ENCODE data around the gene RING1. TPM values are rescaled to one million over a fixed set of nuclear protein-coding genes. Genes with fewer than 3 reads are reported as not detected.
"Not testable (repeated sequence)": the region's sequence is repeated elsewhere in the genome, so short reads cannot be mapped to it uniquely, and the experiment has no call there.

Gene RING1
- polyA plus RNA-seq, 1 of the 3 experiments (the other 2 are of a cell fraction) = 61.3 TPM

GRCh38 chr6:33217246-33217645 lies 8.9 kb downstream of the RING1 start:
- Histone ChIP-seq H3K4me1 (ENCODE audit: control insufficient read depth in 1 of 2, insufficient read depth in 2 of 2, low read depth in 1 of 2, low read length in 1 of 2) (peaks cover 4 to 17% of the 10 kb centered on the region in 2 experiments; a peak in 3 of 4 replicates), H3K9me3 (no peaks in the 10 kb centered on the region), H3F3A (replicated peaks; ENCODE audit: insufficient read depth) (no peaks in the 10 kb centered on the region), H3K27ac (ENCODE audit: low read depth in 2 of 2, low read length in 1 of 2) (no peak overlapping the region), H4K20me1 (ENCODE audit: insufficient read depth) (no peaks in the 10 kb centered on the region), H2AFZ (ENCODE audit: low read depth) (no peak overlapping the region), H3K4me2 (no peak overlapping the region), H3K36me3 (replicated peaks in 1 of 2; ENCODE audit: control insufficient read depth in 1 of 2, insufficient read depth in 2 of 2, low read length in 1 of 2) (no peaks in the 10 kb centered on the region), H3K9me2 (no peaks in the 10 kb centered on the region), H3K4me3 (ENCODE audit: low read depth in 2 of 2, low read length in 1 of 2) (no peak overlapping the region), H3K79me2 (ENCODE audit: insufficient read depth) (no peaks in the 10 kb centered on the region), H3K9ac (no peak overlapping the region), H3K27me3 (ENCODE audit: insufficient read depth) (peaks cover 9% of the 10 kb centered on the region; the same call in 1 of the 2 replicates)
- TF ChIP-seq PBX3 (IDR thresholded peaks at IDR 0.05) (no peak), CTCF (IDR thresholded peaks at IDR 0.05) (no peak), POLR2AphosphoS5 (IDR thresholded peaks at IDR 0.05; ENCODE audit: low read depth, low read length) (no peak), RXRA (IDR thresholded peaks at IDR 0.05; ENCODE audit: borderline replicate concordance, low read depth) (no peak), USF1 (IDR thresholded peaks at IDR 0.05; ENCODE audit: borderline replicate concordance, low read depth) (no peak), EP300 (IDR thresholded peaks at IDR 0.05; ENCODE audit: borderline replicate concordance in 1 of 2, low read depth in 1 of 2, low read length in 1 of 2) (no peak)
- no peak for DNase-seq
- ChIA-PET CTCF (no interaction called here), POLR2A (no interaction called here)
- 81% methylated on average over 6 of the region's 6 CpGs for WGBS (ENCODE audit: low lambda C conversion rate)

- Histone ChIP-seq H3K27me3 (ENCODE audit: insufficient read depth) (peaks cover 9% of the 10 kb centered on the region; the same call in 1 of the 2 replicates), H3F3A (replicated peaks; ENCODE audit: insufficient read depth) (no peaks in the 10 kb centered on the region), H3K4me3 (ENCODE audit: low read depth in 2 of 2, low read length in 1 of 2) (no peak overlapping the region), H3K36me3 (replicated peaks in 1 of 2; ENCODE audit: control insufficient read depth in 1 of 2, insufficient read depth in 2 of 2, low read length in 1 of 2) (no peaks in the 10 kb centered on the region), H3K4me1 (ENCODE audit: control insufficient read depth in 1 of 2, insufficient read depth in 2 of 2, low read depth in 1 of 2, low read length in 1 of 2) (peaks cover 2 to 13% of the 10 kb centered on the region in 2 experiments; a peak in 3 of 4 replicates), H3K4me2 (no peak overlapping the region), H3K9me2 (no peaks in the 10 kb centered on the region), H2AFZ (ENCODE audit: low read depth) (no peak overlapping the region), H3K9me3 (no peaks in the 10 kb centered on the region), H3K9ac (no peak overlapping the region), H3K27ac (ENCODE audit: low read depth in 2 of 2, low read length in 1 of 2) (no peak overlapping the region), H3K79me2 (ENCODE audit: insufficient read depth) (no peaks in the 10 kb centered on the region), H4K20me1 (ENCODE audit: insufficient read depth) (no peaks in the 10 kb centered on the region)
- POLR2A ChIA-PET = no interaction called here
- 36% methylated on average over 3 of the region's 3 CpGs for WGBS (ENCODE audit: low lambda C conversion rate)
- TF ChIP-seq MEF2A (IDR thresholded peaks at IDR 0.05; ENCODE audit: borderline replicate concordance, low read depth) (no peak), GATA2 (CRISPR knock-in tag; IDR thresholded peaks at IDR 0.05) (no peak), ELF1 (IDR thresholded peaks at IDR 0.05) (no peak), TCF12 (IDR thresholded peaks at IDR 0.05) (no peak), POLR2AphosphoS5 (IDR thresholded peaks at IDR 0.05; ENCODE audit: low read depth, low read length) (no peak), JUND (IDR thresholded peaks at IDR 0.05) (no peak), CTCF (IDR thresholded peaks at IDR 0.05) (no peak), SMC3 (IDR thresholded peaks at IDR 0.05; ENCODE audit: low read depth, low read length) (no peak), IRF3 (IDR thresholded peaks at IDR 0.05; ENCODE audit: low read depth, low read length) (no peak)
- CTCF ChIA-PET = interaction anchor here (1.1 to 1.5 kb wide), 2 partner anchors 9 to 21 kb away, joined by 4 to 5 read pairs; no protein-coding TSS in a partner anchor
- no peak for DNase-seq
Measured at GRCh38 chr6:33217681-33218080, 9.4 kb downstream of the RING1 start.

GRCh38 chr6:33226503-33227120 lies 18.3 kb downstream of the RING1 start:
- H3K4me1 ChIP-seq (ENCODE audit: control insufficient read depth in 1 of 2, insufficient read depth in 2 of 2, low read depth in 1 of 2, low read length in 1 of 2); H3F3A ChIP-seq (replicated peaks; ENCODE audit: insufficient read depth); H3K9me3 ChIP-seq; H3K4me2 ChIP-seq; H3K9ac ChIP-seq; H3K79me2 ChIP-seq (ENCODE audit: insufficient read depth); H3K27ac ChIP-seq (ENCODE audit: low read depth in 2 of 2, low read length in 1 of 2); H4K20me1 ChIP-seq (ENCODE audit: insufficient read depth); H3K36me3 ChIP-seq (replicated peaks in 1 of 2; ENCODE audit: control insufficient read depth in 1 of 2, insufficient read depth in 2 of 2, low read length in 1 of 2); H2AFZ ChIP-seq (ENCODE audit: low read depth); H3K4me3 ChIP-seq (ENCODE audit: low read depth in 2 of 2, low read length in 1 of 2); H3K9me2 ChIP-seq; POLR2A ChIA-PET; DNase-seq: not testable (repeated sequence)
- peaks cover 57% of the 10 kb centered on the region for H3K27me3 ChIP-seq (ENCODE audit: insufficient read depth)
- CTCF ChIA-PET = interaction anchor here (1.2 to 4.7 kb wide), 3 partner anchors 20 to 65 kb away, joined by 4 to 26 read pairs (median 5); no protein-coding TSS in a partner anchor
- 24% methylated on average over 14 of the region's 14 CpGs for WGBS (ENCODE audit: low lambda C conversion rate)

Data from SK-N-SH (cell line).